ENCODE results near the gene TARDBP.

TARDBP gene

DNA sequence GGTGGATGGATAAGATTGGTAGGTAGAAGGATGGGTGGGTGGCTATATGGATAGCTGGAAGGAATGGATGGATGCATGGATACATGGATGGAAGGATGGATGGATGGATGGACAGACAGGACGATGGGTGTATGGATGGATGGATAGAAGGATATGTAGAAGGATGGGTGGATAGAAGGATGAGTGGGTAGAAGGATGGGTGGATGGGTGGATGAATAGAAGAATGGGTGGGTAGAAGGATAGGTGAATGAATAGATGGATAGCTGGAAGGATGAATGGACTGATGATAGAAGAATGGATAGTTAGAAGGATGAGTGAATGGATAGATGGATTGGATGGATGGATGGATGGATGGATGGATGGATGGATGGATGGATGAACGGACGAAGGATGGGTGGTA lies 29.6 kb downstream of the TARDBP start:
- H3K4me3 ChIP-seq (ENCODE audit: low read depth, low read length): no peak overlapping the region
- no peak for DNase-seq (ENCODE audit: low read depth)
- TF ChIP-seq, protein P1, sequence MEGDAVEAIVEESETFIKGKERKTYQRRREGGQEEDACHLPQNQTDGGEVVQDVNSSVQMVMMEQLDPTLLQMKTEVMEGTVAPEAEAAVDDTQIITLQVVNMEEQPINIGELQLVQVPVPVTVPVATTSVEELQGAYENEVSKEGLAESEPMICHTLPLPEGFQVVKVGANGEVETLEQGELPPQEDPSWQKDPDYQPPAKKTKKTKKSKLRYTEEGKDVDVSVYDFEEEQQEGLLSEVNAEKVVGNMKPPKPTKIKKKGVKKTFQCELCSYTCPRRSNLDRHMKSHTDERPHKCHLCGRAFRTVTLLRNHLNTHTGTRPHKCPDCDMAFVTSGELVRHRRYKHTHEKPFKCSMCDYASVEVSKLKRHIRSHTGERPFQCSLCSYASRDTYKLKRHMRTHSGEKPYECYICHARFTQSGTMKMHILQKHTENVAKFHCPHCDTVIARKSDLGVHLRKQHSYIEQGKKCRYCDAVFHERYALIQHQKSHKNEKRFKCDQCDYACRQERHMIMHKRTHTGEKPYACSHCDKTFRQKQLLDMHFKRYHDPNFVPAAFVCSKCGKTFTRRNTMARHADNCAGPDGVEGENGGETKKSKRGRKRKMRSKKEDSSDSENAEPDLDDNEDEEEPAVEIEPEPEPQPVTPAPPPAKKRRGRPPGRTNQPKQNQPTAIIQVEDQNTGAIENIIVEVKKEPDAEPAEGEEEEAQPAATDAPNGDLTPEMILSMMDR (IDR thresholded peaks at IDR 0.05; ENCODE audit: insufficient read depth, low read depth, low read length, missing control alignments): no peak

DNA sequence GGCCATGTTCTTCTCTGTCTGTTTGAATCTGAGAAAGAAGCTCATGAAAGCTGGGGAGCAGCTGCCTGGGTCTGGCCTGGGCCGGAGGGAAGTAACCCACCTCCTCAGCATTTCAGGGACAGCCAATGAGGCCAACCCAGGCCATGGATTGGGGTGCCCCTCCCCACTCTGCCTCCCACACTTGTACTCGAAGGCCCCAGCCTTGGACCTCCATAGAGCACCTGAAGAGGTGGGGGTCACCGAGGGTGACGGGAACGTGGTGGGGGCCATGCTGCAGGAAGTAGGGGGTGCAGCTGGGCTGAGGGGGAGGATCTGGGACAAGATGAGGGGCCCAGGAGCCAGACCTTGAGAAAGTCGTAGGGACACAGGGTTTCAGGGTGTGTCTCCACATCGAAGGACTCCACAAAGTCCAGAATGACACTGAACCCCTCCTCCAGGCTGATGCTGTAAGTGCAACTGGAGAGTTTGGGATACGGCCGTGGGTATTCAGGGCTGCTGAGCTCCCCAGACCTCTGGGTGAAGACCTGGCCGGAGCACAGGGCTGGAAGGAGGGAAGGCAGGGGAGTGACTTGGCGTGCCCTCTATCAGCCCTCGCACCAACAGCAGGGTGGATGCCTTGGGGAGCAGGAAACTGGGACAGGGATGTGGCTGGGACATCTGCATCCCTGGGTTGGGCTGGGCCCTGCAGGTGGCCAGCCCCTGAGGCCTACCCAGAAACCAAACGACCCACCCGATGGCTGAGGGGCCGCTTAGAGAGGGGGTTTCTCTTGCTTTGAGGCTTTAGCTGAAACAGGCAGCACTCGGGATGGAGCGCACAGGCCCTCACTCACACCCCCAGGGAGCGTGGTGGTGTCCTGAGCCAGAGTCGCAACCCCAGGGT lies 30.8 kb downstream of the TARDBP start:
- H3K4me3 ChIP-seq (ENCODE audit: low read depth, low read length): no peak overlapping the region
- TF ChIP-seq, protein P1 (IDR thresholded peaks at IDR 0.05; ENCODE audit: insufficient read depth, low read depth, low read length, missing control alignments): no peak
- no peak for DNase-seq (ENCODE audit: low read depth)

DNA sequence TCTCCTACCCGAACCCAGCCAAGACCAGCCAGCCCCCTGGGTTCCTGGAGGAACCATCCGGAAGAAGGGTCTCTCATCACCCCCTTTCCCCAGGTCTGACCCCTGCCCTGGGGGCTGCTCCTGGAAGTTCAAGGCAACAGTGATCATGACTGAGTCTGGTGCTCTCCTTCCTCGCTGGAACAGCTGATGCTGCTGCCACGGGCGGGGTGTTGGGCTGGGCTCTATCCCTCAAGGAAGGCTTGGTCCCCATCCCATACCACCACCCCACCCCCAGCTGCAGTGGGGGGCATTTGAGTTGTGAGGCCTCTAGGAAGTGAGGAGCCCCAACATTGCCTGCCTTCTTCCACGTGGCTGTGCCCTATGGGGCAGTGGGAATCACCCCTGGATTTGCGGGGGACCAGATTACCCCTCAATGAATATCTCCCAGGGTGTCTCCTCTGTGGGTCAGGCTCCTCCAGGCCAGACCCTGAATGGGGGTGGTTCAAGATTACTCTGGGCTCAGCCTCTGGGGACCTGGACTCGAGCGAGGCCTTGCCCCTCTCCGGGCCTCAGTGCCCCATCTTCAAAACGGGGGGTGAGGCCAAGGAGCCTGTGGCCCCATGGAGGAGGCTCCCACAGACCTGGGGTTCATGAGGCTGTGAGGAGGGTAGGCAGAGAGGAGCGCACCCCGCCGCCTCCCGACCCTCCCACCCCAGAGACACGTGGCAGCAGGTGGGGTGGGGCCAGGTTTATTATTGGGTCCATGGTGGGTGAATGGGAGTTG lies 31.8 kb downstream of the TARDBP start:
- TF ChIP-seq, protein P1 (IDR thresholded peaks at IDR 0.05; ENCODE audit: insufficient read depth, low read depth, low read length, missing control alignments): no peak
- DNase-seq (ENCODE audit: low read depth): no peak
- H3K4me3 ChIP-seq (ENCODE audit: low read depth, low read length): no peak overlapping the region

DNA sequence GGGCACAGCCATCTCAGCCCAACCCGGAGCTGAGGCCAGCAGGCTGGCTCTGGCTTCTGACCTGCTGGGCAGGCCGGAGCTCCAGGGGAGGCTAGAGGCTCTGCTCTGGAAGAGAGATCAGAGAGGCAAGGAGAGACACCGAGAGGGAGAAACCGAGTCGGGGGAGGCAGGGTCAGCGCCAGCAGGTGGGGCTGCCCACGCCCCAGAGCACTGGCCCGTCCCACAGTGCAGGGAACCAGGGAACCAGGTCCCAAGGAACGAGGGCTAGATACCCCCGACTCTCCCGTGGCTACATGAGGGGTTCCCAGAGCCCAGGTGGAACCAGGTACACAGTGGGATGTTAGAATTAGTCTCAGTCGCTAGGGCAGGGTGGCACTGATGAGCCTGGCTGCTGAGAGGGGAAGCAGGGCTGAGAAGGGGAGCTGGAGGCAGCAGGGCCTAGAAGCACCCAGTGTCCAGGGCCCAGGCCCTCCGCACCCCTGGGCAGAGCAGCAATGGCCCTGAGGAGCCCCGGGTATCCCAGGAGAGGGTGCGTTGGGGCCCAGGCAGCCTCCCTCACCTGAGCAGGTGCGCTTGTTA lies 32.5 kb downstream of the TARDBP start:
- no peak for DNase-seq (ENCODE audit: low read depth)
- no peak overlapping the region for H3K4me3 ChIP-seq (ENCODE audit: low read depth, low read length)
- TF ChIP-seq, protein P1 (IDR thresholded peaks at IDR 0.05; ENCODE audit: insufficient read depth, low read depth, low read length, missing control alignments): no peak

DNA sequence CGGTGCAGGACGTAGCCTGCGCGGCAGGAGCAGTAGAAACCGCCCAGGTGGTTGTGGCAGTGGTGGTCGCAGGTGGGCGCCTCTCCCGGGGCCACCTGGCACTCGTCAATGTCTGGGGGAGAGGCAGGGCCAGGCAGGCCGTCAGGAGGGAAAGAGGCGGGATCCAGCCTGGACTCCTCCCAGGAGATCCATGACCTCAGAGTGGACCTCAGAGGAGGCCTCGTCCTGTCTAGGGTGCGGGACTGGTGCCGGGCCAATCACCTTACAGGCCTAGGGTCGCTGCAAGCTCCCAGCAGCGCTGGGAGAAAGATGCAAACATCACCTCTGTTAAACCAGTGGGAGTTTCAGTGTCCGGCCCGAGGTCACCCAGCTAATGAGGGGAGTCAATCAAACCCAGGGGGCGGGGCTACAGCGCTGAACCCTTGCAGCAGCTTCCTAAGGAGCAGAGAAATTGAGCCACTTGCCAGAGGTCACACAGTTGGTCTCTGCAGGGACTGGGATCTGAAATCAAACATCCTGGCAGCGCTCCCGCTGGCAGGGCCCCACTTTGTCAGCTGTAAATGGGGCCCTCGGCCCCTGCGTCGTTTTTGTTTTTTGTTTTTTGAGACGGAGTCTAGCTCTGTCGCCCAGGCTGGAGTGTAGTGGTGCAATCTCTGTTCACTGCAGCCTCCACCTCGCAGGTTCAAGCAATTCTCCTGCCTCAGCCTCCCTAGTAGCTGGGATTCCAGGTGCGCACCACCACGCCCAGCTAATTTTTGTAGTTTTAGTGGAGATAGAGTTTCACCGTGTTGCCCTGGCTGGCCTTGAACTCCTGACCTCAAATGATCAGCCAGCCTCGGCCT lies 33.2 kb downstream of the TARDBP start:
- TF ChIP-seq, protein P1 (IDR thresholded peaks at IDR 0.05; ENCODE audit: insufficient read depth, low read depth, low read length, missing control alignments): no peak
- H3K4me3 ChIP-seq (ENCODE audit: low read depth, low read length): no peak overlapping the region
- DNase-seq (ENCODE audit: low read depth): no peak

DNA sequence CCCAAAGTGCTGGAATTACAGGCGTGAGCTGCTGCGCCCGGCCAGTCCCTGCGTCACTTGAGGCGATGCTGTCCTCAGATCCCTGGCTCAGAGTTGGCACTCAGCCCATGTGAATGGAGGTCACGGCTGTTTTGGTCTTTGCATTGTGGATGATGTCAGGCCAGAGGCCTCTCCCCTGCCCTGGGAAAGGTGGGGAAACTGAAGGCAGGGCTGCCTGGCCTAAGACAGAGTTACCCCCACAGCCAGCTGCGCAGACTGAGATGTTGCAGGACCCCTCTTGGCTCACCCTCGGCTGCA lies 33.8 kb downstream of the TARDBP start:
- H3K4me3 ChIP-seq (ENCODE audit: low read depth, low read length): no peak overlapping the region
- TF ChIP-seq, protein P1 (IDR thresholded peaks at IDR 0.05; ENCODE audit: insufficient read depth, low read depth, low read length, missing control alignments): no peak
- DNase-seq (ENCODE audit: low read depth): no peak
